ENCODE results near the gene UBE2M. TPM values are rescaled to one million over a fixed set of nuclear protein-coding genes. Genes with fewer than 3 reads are reported as not detected.

UBE2M gene
- polyA plus RNA-seq, 1 donor from 2014 or later: 138 TPM

DNA sequence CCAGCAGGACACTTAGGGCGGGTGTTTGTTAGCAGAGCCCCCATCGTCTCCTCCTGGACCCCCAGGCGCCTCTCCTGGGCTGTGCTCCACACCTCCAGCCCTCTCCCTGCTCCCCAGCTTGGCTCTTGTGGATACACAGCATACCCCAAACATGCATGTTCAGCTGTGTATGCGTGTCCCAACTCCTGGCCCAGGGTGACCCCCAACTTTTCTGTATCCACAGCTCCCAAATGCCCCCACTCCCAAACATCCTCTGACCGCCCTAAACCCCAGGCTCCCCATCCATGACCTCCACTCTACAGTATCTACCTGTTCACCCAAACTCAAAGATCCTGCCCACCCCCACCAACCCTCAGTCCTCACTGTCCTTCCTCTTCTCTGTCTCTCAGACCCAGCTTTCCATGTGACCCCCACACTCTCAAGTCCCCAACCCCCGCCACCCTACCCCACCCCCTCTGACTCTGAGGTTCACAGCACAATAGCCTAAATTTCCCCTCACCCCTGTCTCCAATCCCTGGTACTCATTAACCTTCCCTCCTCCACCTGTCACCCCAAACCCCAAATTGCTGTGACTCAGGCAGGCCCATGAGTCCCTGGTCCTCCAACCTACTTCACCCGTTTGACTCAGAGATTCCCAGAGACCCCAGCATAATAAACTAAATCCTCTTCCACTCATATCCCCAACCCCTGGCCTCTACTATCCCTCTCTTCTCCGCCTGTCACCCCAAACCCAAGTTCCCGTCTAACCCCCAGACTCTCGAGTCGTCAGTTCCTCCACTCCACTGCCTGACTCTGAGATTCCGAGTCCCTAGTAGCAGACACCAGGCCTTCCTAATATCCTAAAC is 968 bp downstream of the UBE2M start:
- Histone ChIP-seq H3K9me2 (ENCODE audit: insufficient read depth, low read length) (no peaks in the 10 kb centered on the region), H3F3A (ENCODE audit: insufficient read depth, low read length, poor library complexity, severe bottlenecking) (peaks cover 16% of the 10 kb centered on the region), H3K4me2 (ENCODE audit: low read length) (peak overlapping the region; percentile 72), H3K27me3 (ENCODE audit: insufficient read depth, low read depth, low read length) (no peaks in the 10 kb centered on the region), H3K36me3 (ENCODE audit: insufficient read depth, low read length) (no peaks in the 10 kb centered on the region), H3K4me3 (ENCODE audit: low read length) (peak overlapping the region; percentile 76), H4K20me1 (ENCODE audit: insufficient read depth) (peaks cover 6% of the 10 kb centered on the region), H3K79me2 (replicated peaks; ENCODE audit: insufficient read depth, low read length) (peaks cover 19% of the 10 kb centered on the region), H2AFZ (ENCODE audit: low read depth, low read length) (no peak overlapping the region), H3K9ac (ENCODE audit: low read length) (peak overlapping the region; percentile 98), H3K27ac (ENCODE audit: low read length) (peak overlapping the region; percentile 98), H3K9me3 (ENCODE audit: low read length) (no peaks in the 10 kb centered on the region)
- TF ChIP-seq EP300 (conservative IDR thresholded peaks at IDR 0.05; ENCODE audit: poor library complexity, severe bottlenecking): no peak
- TF ChIP-seq RAD21 (conservative IDR thresholded peaks at IDR 0.05): no peak
- TF ChIP-seq, protein P1, sequence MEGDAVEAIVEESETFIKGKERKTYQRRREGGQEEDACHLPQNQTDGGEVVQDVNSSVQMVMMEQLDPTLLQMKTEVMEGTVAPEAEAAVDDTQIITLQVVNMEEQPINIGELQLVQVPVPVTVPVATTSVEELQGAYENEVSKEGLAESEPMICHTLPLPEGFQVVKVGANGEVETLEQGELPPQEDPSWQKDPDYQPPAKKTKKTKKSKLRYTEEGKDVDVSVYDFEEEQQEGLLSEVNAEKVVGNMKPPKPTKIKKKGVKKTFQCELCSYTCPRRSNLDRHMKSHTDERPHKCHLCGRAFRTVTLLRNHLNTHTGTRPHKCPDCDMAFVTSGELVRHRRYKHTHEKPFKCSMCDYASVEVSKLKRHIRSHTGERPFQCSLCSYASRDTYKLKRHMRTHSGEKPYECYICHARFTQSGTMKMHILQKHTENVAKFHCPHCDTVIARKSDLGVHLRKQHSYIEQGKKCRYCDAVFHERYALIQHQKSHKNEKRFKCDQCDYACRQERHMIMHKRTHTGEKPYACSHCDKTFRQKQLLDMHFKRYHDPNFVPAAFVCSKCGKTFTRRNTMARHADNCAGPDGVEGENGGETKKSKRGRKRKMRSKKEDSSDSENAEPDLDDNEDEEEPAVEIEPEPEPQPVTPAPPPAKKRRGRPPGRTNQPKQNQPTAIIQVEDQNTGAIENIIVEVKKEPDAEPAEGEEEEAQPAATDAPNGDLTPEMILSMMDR (IDR thresholded peaks at IDR 0.05; ENCODE audit: poor library complexity, severe bottlenecking): no peak
- TF ChIP-seq SMC3 (conservative IDR thresholded peaks at IDR 0.05; ENCODE audit: poor library complexity): no peak
- TF ChIP-seq EZH2 (IDR thresholded peaks at IDR 0.05; ENCODE audit: borderline replicate concordance, insufficient read depth, low read length, poor library complexity, severe bottlenecking): no peak
- TF ChIP-seq, protein P2, sequence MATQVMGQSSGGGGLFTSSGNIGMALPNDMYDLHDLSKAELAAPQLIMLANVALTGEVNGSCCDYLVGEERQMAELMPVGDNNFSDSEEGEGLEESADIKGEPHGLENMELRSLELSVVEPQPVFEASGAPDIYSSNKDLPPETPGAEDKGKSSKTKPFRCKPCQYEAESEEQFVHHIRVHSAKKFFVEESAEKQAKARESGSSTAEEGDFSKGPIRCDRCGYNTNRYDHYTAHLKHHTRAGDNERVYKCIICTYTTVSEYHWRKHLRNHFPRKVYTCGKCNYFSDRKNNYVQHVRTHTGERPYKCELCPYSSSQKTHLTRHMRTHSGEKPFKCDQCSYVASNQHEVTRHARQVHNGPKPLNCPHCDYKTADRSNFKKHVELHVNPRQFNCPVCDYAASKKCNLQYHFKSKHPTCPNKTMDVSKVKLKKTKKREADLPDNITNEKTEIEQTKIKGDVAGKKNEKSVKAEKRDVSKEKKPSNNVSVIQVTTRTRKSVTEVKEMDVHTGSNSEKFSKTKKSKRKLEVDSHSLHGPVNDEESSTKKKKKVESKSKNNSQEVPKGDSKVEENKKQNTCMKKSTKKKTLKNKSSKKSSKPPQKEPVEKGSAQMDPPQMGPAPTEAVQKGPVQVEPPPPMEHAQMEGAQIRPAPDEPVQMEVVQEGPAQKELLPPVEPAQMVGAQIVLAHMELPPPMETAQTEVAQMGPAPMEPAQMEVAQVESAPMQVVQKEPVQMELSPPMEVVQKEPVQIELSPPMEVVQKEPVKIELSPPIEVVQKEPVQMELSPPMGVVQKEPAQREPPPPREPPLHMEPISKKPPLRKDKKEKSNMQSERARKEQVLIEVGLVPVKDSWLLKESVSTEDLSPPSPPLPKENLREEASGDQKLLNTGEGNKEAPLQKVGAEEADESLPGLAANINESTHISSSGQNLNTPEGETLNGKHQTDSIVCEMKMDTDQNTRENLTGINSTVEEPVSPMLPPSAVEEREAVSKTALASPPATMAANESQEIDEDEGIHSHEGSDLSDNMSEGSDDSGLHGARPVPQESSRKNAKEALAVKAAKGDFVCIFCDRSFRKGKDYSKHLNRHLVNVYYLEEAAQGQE (IDR thresholded peaks at IDR 0.05; ENCODE audit: borderline replicate concordance): no peak
- no peak for TF ChIP-seq TAF1 (IDR thresholded peaks at IDR 0.05; ENCODE audit: low read depth)
- no peak for TF ChIP-seq POLR2AphosphoS5 (IDR thresholded peaks at IDR 0.05)
- no peak for TF ChIP-seq MXI1 (conservative IDR thresholded peaks at IDR 0.05; ENCODE audit: poor library complexity, severe bottlenecking)

DNA sequence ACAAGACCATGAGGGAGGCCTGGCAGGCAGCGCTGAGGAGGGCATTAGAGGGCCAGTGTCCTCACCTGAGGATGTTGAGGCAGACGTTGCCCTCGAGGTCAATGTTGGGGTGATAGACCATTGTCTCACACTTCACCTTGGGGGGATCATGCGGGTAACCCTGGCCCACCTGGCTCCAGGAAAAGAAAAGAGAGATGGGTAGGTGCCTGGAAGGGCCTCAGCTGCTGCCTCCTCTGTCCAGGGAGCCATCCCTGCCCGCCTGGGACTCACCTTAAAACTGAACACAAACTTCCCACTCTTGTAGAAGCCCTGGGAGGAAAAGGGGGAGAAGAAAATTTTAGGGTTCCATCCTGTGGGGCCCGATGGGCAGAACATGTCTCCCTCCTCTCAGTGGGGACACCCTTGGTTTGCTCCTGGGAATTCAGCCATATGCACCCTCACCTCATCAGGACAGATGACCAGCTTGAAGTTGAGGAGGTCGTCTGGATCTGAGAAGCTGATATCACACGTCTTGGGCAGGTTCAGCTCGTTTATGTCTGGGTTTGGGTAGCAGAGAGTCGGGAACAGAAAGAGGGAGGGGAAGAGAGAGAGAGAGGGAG is 1.7 kb downstream of the UBE2M start:
- Histone ChIP-seq H3F3A (ENCODE audit: insufficient read depth, low read length, poor library complexity, severe bottlenecking) (peaks cover 16% of the 10 kb centered on the region), H3K79me2 (replicated peaks; ENCODE audit: insufficient read depth, low read length) (peaks cover 19% of the 10 kb centered on the region), H2AFZ (ENCODE audit: low read depth, low read length) (no peak overlapping the region), H3K27me3 (ENCODE audit: insufficient read depth, low read depth, low read length) (no peaks in the 10 kb centered on the region), H3K4me3 (ENCODE audit: low read length) (peak overlapping the region; percentile 76), H3K9me3 (ENCODE audit: low read length) (no peaks in the 10 kb centered on the region), H3K27ac (ENCODE audit: low read length) (no peak overlapping the region), H4K20me1 (ENCODE audit: insufficient read depth) (peaks cover 6% of the 10 kb centered on the region), H3K36me3 (ENCODE audit: insufficient read depth, low read length) (peaks cover 3% of the 10 kb centered on the region), H3K9ac (ENCODE audit: low read length) (peak overlapping the region; percentile 98), H3K9me2 (ENCODE audit: insufficient read depth, low read length) (no peaks in the 10 kb centered on the region), H3K4me2 (ENCODE audit: low read length) (peak overlapping the region; percentile 72)
- no peak for TF ChIP-seq TAF1 (IDR thresholded peaks at IDR 0.05; ENCODE audit: low read depth)
- TF ChIP-seq SMC3 (conservative IDR thresholded peaks at IDR 0.05; ENCODE audit: poor library complexity): no peak
- TF ChIP-seq RAD21 (conservative IDR thresholded peaks at IDR 0.05): no peak
- TF ChIP-seq EP300 (conservative IDR thresholded peaks at IDR 0.05; ENCODE audit: poor library complexity, severe bottlenecking): no peak
- no peak for TF ChIP-seq EZH2 (IDR thresholded peaks at IDR 0.05; ENCODE audit: borderline replicate concordance, insufficient read depth, low read length, poor library complexity, severe bottlenecking)
- TF ChIP-seq, protein P1 (IDR thresholded peaks at IDR 0.05; ENCODE audit: poor library complexity, severe bottlenecking): no peak
- TF ChIP-seq POLR2AphosphoS5 (IDR thresholded peaks at IDR 0.05): no peak
- TF ChIP-seq, protein P2 (IDR thresholded peaks at IDR 0.05; ENCODE audit: borderline replicate concordance): no peak
- TF ChIP-seq MXI1 (conservative IDR thresholded peaks at IDR 0.05; ENCODE audit: poor library complexity, severe bottlenecking): no peak

All from neural cell (in vitro differentiated cells).